GM13976 (cell line): ENCODE data around the gene ZNRF2.
"Not testable (repeated sequence)": the region's sequence is repeated elsewhere in the genome, so short reads cannot be mapped to it uniquely, and the experiment has no call there.

Source experiments
- DNase-seq: peaks from one replicate; pipeline ENCODE4 v3.0.0; 2012; ENCODE audit warnings: low spot score
- in situ Hi-C: fragments of 300-500 bp; cut with MboI; formaldehyde crosslinking; loops from one replicate; pipeline ENCODE4 v1.12.0; 2022; ENCODE audit warnings: low sequenced_read_pairs, mixed read lengths, inconsistent platforms; ENCODE audit not compliant: unreplicated experiment
- TF ChIP-seq, protein P1 (sequence below): IDR thresholded peaks from 2 replicates; pipeline ENCODE4 v1.5.1; 2012; ENCODE audit warnings: borderline replicate concordance, mild to moderate bottlenecking; ENCODE audit not compliant: insufficient read depth; ENCODE audit errors: extremely low read depth, missing control alignments, control extremely low read depth

ZNRF2 gene

DNA sequence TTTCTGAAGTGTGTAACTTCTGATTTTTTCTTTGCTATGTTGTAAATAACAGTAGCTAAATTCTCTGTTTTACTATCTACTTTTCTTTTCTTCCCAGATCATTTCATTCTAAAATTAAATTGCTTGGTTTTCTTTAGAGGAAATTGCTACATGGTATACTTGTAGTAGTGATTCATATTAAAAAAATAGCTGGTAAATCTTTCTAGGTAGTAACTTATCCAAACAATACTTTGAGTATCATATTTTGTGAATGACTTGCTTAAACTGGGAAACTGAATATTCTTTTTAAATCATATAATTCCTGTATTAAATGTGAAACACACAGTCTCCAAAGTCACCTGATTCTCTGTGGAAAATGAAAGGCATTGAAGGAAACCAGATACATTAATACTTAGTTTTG lies 85.5 kb downstream of the ZNRF2 start:
- no peak for DNase-seq
- in situ Hi-C loops = no loop called here
- TF ChIP-seq, protein P1, sequence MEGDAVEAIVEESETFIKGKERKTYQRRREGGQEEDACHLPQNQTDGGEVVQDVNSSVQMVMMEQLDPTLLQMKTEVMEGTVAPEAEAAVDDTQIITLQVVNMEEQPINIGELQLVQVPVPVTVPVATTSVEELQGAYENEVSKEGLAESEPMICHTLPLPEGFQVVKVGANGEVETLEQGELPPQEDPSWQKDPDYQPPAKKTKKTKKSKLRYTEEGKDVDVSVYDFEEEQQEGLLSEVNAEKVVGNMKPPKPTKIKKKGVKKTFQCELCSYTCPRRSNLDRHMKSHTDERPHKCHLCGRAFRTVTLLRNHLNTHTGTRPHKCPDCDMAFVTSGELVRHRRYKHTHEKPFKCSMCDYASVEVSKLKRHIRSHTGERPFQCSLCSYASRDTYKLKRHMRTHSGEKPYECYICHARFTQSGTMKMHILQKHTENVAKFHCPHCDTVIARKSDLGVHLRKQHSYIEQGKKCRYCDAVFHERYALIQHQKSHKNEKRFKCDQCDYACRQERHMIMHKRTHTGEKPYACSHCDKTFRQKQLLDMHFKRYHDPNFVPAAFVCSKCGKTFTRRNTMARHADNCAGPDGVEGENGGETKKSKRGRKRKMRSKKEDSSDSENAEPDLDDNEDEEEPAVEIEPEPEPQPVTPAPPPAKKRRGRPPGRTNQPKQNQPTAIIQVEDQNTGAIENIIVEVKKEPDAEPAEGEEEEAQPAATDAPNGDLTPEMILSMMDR = no peak

DNA sequence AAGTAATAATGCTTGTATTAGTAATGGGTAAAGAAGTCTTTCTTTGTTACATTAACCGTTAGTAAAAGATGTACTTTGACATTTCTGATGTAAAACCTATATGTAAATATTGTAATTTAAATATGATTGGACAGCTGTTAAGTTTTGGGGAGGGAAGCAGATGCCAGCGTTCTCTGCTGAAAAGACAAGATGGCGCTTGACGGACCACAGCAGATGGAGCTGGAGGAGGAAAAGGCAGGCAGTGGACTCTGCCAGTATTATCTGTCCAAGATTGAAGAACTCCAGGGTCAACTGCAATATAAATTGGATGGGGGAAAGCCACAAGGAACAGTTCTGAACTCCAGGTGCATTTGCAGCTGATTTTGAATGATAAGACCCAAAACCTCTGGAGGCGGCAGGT lies 86.9 kb downstream of the ZNRF2 start:
- in situ Hi-C loops = no loop called here
- TF ChIP-seq, protein P1 = no peak
- DNase-seq = no peak

DNA sequence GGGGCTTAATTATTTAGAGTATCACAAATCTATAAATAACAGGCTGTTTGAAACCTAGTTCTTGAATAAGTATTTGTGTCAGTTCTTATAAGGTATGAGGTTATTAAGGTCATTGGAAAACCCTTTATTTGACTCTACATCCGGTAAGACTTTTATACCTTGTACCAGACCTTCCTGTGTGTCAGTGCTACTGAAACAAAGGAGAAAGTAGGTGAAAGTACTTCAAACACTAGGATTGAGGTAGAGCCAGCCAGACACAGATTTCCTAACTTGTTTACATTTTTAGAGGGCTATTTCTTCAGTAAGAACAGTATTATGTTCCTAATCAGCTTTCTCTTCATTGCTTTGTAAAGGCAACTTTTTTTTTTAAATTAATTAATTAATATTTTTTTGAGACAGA lies 93.9 kb downstream of the ZNRF2 start:
- in situ Hi-C loops = no loop called here
- TF ChIP-seq, protein P1 = no peak
- DNase-seq = no peak

DNA sequence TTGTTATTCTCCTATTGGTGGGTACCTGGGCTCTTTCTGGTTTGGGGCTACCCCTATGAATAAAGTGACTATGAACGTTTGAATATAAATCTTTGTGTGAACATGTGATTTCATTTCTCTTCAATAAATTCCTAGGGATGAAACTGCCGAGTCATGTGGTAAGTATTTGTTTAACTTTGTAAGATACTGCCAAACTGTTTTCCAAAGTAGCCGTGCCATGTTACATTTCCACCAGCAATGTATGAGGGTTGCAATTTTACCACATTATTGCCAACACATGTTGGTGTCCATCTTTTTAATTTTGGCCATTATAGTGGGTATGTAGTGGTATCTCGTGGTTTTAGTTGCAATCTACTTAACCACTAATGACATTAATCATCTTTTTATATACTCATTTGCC lies 94.7 kb downstream of the ZNRF2 start:
- DNase-seq = no peak
- TF ChIP-seq, protein P1 = no peak
- in situ Hi-C loops = no loop called here

DNA sequence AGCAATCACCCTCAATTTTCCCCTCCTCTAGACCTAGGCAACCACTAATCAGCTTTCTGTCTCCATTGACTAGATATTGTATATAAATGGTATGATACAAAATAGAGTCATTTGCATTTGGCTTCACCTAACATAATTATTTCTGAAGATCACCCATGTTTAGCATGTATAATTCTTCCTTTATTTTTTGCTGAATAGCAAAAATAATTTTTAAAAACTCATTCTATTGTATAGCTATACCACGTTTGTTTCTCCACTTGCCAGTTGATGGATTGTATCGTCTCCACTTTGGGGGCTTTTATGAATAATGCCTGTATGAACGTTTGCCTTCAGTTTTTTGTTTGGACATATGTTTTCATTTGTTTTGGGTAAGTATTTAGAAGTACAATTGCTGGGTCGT lies 95.3 kb downstream of the ZNRF2 start:
- in situ Hi-C loops = no loop called here
- TF ChIP-seq, protein P1 = no peak
- DNase-seq = no peak

DNA sequence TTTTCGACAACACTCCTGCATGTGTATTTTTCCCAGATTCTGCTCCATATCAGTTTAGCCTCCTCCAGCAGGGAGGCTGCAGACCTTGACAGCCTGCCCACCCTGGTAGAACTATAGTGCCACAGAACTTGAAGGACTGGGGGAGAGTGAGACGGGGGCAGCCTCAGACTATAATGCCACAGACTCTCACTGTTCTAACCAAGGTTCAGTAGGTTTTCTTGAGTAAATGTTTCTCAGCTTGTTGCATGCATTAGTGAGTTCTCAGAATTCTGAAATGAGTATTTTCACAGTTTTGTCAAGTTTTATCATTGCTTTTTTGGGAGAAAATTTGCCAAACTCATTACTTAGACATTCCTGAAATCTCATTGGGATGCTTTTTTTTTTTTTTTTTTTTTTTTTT lies 95.9 kb downstream of the ZNRF2 start:
- in situ Hi-C loops = no loop called here
- TF ChIP-seq, protein P1 = no peak
- no peak for DNase-seq

DNA sequence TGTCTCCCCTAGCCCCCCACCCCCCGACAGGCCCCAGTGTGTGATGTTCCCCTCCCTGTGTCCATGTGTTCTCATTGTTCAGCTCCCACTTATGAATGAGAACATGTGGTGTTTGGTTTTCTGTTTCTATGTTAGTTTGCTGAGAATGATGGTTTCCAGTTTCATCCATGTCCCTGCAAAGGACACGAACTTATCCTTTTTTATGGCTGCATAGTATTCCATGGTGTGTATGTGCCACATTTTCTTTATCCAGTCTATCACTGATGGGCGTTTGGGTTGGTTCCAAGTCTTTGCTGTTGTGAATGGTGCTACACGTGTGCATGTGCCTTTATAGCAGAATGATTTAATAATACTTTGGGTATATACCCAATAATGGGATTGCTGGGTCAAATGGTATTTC lies 96.4 kb downstream of the ZNRF2 start:
- in situ Hi-C loops, DNase-seq: not testable (repeated sequence)

DNA sequence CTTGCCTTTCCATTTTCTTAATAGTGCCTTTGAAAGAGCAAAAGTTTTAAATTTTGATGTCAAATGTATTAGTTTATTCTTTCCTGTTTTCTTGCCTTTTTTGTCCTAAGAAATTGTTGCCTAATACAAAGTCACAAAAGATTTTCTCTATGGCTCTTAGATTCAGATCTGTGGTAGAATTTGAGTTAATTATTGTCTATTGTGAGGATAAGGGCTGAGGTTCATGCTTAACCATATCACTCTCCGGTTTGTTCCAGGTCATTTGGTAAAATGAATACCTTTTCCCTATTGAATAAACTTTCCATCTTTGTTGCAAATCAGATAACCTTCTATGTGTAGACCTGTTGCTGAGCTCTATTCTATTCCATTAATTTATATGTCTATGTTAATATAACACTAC lies 98.2 kb downstream of the ZNRF2 start:
- DNase-seq = no peak
- TF ChIP-seq, protein P1 = no peak
- in situ Hi-C loops = no loop called here
